ENCODE measurements around the gene CHURC1. TPM values are rescaled to one million over a fixed set of nuclear protein-coding genes. Genes with fewer than 3 reads are reported as not detected.

The CHURC1 gene
- total RNA-seq, 4 donors from 2014 or later = 35.1 to 121 (median 62.4) TPM

DNA sequence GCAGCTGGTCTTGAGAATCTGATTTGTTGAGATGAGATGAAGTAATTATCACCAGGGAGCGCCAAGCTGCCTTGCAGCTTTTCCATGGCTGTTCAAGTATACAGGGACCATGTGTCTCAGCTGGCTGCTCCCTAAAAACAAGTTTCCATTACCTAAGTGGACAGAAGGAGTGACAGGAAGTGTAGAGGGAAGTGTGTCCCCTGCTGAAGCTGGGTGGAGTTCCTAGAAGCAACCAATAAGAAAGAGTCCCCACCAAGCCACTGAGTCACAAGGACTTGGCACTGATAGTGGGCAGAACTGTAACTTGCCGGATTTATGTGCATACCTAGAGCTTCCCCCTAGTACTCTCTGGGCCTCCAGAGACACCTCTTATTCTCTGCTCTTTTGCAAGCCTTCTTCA, 29.8 kb downstream of the CHURC1 start:
- Histone ChIP-seq H3K9me3 (no peaks in the 10 kb centered on the region), H3K36me3 (no peaks in the 10 kb centered on the region), H3K4me1 (no peaks in the 10 kb centered on the region), H3K4me3 (no peak overlapping the region), H3K27ac (no peak overlapping the region), H3K27me3 (no peaks in the 10 kb centered on the region)
- intact Hi-C loops (cut with DNase I; ENCODE audit: low total_unique reads) = no loop called here
- TF ChIP-seq CTCF (IDR thresholded peaks at IDR 0.05) = no peak
- TF ChIP-seq POLR2A (IDR thresholded peaks at IDR 0.05) = no peak
- no peak for DNase-seq

DNA sequence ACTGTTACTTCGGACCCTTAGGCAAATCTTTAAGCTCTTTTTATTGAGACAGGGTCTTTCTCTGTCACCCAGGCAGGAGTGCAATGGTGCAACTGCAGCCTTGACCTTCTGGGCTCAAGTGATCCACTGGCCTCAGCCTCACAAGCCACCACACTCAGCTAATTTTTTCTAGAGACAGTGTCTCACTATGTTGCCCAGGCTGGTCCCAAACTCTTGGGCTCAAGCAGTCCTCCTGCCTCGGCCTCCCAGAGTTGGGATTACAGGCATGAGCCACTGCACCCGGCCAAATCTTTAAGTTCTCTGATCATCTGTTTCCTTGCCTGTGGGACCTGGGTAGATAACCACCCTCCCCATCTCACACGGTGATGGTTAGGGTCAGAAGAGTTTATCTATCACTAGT, 30.6 kb downstream of the CHURC1 start:
- H3K27ac ChIP-seq = no peak overlapping the region
- H3K36me3 ChIP-seq = no peaks in the 10 kb centered on the region
- no peaks in the 10 kb centered on the region for H3K27me3 ChIP-seq
- intact Hi-C loops (cut with DNase I; ENCODE audit: low total_unique reads) = no loop called here
- H3K4me3 ChIP-seq = no peak overlapping the region
- H3K9me3 ChIP-seq = no peaks in the 10 kb centered on the region
- DNase-seq = no peak
- no peak for TF ChIP-seq CTCF (IDR thresholded peaks at IDR 0.05)
- no peak for TF ChIP-seq POLR2A (IDR thresholded peaks at IDR 0.05)
- no peaks in the 10 kb centered on the region for H3K4me1 ChIP-seq

DNA sequence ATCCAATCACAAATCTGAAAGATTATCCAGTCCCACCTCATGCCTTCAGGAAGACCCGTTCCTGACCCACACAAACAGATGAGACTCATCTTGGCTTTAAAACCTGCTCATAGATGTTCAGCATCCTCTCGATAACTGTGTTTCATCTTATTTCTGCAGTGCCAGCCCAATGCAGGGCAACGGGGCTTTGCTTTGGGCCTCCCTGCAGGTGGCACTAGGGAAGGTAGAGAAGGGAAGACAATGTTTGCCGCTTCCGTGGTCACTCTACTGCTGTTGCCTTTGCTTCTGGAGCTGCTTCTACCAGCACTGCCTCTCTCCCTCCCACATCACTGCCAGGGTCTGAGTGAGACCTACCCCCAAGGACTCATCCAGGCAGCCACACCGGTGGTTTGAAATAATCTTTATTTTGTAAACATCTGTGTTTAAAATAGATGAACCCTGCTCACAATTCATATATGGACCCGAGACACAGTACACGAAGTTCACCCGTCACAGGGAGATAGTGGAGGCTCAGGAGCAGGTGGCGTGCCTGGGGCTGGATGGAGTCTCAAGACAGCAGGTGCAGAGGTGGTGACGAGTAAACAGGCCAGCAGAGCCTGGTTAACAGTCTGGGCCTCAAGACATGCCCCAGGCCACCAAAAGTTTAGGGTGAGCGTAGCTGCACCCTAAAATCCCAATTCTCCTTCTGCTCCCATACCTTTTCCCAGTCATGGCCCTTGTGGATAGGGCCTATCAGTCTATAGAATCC, 31.4 kb downstream of the CHURC1 start:
- no peaks in the 10 kb centered on the region for H3K27me3 ChIP-seq
- H3K27ac ChIP-seq = no peak overlapping the region
- DNase-seq = no peak
- H3K4me3 ChIP-seq = no peak overlapping the region
- no peaks in the 10 kb centered on the region for H3K4me1 ChIP-seq
- H3K36me3 ChIP-seq = no peaks in the 10 kb centered on the region
- intact Hi-C loops (cut with DNase I; ENCODE audit: low total_unique reads) = no loop called here
- no peak for TF ChIP-seq POLR2A (IDR thresholded peaks at IDR 0.05)
- TF ChIP-seq CTCF (IDR thresholded peaks at IDR 0.05) = no peak
- no peaks in the 10 kb centered on the region for H3K9me3 ChIP-seq

GRCh38 chr14:64946310-64947045, 32.2 kb downstream of the CHURC1 start:
- no peaks in the 10 kb centered on the region for H3K27me3 ChIP-seq
- H3K36me3 ChIP-seq = no peaks in the 10 kb centered on the region
- H3K9me3 ChIP-seq = no peaks in the 10 kb centered on the region
- no peak overlapping the region for H3K4me3 ChIP-seq
- TF ChIP-seq CTCF (IDR thresholded peaks at IDR 0.05) = no peak
- TF ChIP-seq POLR2A (IDR thresholded peaks at IDR 0.05) = no peak
- no peak for DNase-seq
- no peaks in the 10 kb centered on the region for H3K4me1 ChIP-seq
- no peak overlapping the region for H3K27ac ChIP-seq
- intact Hi-C loops (cut with DNase I; ENCODE audit: low total_unique reads) = no loop called here

Data from uterus (tissue), 4 donors.